Measurements from ENCODE around the gene PPIL6.

The PPIL6 gene

DNA sequence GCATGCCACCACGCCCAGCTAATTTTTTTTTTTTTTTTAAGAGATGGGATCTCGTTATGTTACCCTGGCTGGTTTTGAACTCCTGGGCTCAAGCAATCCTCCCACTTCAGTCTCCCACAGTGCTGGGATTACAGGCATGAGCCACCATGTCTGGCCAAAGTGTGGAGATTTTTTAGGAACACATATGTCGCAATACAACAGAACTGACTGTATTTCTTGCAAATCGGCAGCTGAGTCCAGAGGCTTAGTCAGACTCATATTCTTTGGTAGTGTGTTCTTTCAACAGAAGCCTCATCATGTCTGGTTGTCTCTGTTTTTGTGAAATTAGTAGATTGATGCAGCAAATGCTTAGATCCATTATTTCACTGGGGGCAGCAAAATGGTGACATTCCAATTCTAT lies 34.2 kb downstream of the PPIL6 start:
- DNase-seq (ENCODE audit: extremely low read depth in 1 of 2, low read depth in 1 of 2): no peak

- DNase-seq (ENCODE audit: extremely low read depth in 1 of 2, low read depth in 1 of 2): no peak
Observed at GRCh38 chr6:109397020-109397419, 43.4 kb downstream of the PPIL6 start.

DNA sequence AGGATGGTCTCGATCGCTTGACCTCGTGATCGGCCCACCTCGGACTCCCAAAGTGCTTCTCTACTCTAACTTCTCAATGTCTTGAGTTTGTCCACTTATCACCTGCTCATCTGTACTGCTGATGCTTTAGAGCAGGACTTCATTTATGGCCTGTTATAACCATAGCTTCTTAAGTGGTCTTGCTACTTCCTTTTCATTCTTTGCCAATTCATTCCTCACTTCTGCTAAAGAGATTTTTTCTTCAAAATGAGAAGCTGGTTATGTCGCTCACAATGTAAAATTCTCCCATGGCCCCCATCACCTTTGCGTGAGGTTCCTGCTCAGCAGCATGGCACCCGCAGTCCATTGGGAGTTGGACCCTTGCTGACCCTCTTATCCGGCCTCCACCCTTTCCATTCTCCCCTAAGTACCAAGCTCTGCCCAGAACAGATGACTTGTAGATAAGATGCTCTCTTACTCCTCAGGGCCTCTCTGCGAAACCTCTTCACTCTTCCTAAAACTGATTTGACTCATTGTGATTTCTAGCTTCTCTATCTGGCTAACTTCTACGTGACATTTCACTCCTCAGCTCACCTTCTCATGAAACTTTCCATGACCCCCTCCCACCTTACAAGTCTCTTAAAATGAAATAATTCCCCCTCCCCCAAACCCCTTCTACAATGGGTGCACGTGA lies 44.2 kb downstream of the PPIL6 start:
- no peak for DNase-seq (ENCODE audit: extremely low read depth in 1 of 2, low read depth in 1 of 2)

DNA sequence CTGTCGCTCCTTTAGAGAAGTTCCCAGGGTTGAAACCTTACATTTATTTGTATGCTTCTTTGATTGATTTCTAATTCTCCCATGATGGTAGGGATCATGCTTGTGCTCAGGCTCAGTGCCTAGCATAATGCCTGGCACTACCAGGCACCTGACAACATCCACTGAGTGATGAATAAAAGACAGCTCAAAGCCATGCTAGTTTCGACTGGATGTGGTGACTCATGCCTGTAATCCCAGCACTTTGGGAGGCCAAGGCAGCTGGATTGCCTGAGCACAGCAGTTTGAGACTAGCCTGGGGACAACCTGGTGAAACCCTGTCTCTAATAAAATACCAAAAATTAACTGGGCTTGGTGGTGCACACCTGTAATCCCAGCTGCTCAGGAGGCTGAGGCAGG lies 46.5 kb downstream of the PPIL6 start:
- no peak for DNase-seq (ENCODE audit: extremely low read depth in 1 of 2, low read depth in 1 of 2)

GRCh38 chr6:109393157-109393885 lies 47.1 kb downstream of the PPIL6 start:
- DNase-seq (ENCODE audit: extremely low read depth in 1 of 2, low read depth in 1 of 2): no peak

DNA sequence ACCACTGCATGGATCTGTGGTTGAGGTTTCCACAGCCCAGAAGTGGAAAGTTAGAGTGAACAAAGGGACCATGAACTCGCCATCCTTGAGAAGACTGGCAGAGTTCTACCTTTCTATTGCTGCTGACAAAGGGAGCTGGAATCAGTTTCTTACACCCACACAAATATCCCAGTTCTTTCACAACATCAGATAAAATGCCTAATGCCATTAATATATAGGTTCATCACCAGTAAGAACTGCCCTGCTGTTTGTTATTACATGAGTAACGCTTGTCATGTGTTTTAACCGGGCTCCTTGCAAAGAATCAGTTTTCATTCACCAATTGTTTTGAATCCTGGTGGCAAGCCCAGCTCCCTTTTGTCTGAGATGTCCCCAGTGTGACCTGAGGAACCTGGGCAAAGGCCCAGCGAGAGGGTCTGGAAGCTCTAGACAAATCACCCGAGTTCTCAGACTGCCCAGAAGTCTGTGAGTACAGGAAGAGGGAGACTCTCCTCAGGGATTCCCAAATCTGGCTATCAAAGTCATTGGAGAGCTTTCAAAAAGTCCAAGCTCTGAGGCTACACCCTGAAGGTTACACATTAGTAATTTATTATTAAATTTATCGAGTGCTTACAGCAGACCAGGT lies 50.7 kb downstream of the PPIL6 start:
- DNase-seq (ENCODE audit: extremely low read depth in 1 of 2, low read depth in 1 of 2): no peak

DNA sequence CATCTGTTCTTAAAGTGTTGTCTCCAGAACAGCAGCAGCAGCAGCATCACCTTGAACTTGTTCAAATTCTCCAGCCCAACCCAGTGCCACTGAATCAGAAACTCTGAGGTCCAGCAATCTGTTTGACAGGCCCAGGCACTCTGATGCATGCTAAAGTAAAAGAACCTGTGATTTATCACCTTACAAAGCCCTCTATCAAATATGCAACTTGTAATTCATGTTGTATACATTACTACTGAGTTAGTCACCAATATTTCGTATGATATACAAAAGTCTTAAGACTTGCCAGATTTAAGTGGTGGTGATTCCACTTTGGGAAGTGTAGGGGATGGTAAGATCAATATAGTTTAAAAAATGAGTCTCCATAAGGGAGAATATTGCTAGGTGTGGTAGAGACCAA lies 52.2 kb downstream of the PPIL6 start:
- no peak for DNase-seq (ENCODE audit: extremely low read depth in 1 of 2, low read depth in 1 of 2)

- DNase-seq (ENCODE audit: extremely low read depth in 1 of 2, low read depth in 1 of 2): no peak
Observed at GRCh38 chr6:109383438-109383940, 56.9 kb downstream of the PPIL6 start.

DNA sequence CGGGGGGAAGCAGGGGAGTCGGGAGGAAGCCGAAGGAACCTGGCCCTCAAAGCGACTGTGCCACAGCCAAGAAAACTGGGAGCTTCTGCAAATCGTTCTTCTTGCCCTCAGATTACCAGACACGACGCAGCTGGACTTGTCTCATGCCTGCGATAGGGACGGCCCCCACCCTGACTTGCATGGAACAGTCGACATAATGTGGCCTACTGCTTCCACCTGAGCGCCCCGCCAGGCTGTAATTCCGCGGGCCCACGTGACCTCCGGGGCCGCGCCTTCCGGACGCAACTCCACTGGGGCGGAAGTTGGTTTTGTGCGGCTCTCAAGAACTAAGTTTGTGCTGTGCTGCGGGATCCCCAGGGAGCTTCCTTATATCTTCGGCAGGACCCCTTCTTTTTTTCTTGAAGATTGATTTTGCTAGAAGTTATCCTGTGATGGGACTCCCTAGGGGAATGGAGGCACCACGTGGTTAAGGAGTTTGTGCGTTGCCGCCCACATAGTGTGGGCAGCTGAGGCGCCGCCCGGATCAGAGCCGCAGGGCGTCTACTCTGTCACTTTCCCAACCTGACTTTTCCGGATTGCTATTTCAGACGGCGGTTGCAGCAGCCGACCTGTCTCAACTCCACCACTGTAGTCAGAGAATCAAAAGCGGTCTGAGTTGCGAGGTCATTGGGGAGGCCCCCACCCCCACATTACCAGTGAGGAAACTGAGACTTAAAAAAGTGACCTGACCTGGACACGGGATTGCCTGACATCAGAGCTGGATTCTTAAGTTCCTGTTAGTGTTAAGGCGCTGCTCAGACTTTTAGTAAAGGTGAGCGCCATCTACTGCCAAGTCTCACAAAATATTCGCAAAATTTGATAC lies 57.6 kb downstream of the PPIL6 start:
- DNase-seq (ENCODE audit: extremely low read depth in 1 of 2, low read depth in 1 of 2): peak; percentile 82 to 83

GRCh38 chr6:109381747-109382575 lies 58.5 kb downstream of the PPIL6 start, which contains the start of gene CD164:
CD164 (minus strand) TSS chr6:109382467; CDS start chr6:109382378, 89 bp downstream.
- peak; percentile 82 to 86 for DNase-seq (ENCODE audit: extremely low read depth in 1 of 2, low read depth in 1 of 2)

DNA sequence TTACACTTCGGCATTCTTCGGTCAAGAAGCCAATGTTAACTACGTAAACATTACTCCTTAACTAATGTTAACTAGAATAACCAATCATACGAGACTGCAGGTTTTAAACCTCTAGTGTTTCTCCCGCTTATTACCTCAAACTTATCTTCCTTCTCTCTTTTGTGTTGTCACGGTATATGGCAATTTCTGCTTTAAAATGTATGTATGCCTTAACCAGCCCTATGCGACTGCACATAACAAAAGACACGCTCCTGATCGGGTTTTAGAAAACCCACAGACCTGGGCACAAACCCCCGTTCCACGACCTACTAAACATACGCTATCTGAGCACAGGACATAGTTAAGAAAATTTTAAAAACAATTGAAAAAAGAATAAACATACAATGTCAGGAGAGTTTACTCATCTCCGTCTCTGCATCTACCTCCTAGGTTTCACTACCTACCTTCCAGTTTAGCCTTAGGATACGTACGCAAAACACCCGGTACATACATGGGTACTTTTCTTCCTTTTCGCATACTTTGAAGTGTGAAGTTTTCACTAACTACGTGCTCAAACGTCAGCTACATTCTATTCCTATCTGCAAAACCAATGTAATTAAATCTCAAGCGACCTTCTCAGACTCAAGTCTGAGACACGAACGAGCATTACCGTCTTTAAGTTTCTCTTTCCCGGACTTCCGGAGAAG lies 59.2 kb downstream of the PPIL6 start:
- no peak for DNase-seq (ENCODE audit: extremely low read depth in 1 of 2, low read depth in 1 of 2)

- no peak for DNase-seq (ENCODE audit: extremely low read depth in 1 of 2, low read depth in 1 of 2)
Observed at GRCh38 chr6:109379711-109380110, 60.7 kb downstream of the PPIL6 start.

DNA sequence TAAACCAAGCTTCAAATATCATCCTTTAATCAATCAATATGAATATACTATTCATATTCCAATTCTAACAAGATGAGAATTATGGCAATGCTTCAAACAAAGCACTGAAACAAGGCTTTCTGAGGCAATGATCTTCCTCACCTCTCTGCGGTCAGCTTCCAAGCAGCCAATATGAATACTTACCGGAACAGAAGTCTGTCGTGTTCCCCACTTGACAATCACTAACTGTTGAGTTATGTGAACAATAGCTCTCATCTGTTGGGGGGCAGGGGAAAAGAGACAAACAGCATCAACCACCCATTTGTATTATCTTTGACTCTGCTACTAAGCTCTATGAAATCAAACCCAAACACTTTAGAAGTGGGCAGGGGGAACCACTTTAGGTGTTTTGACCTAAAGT lies 62.7 kb downstream of the PPIL6 start:
- DNase-seq (ENCODE audit: extremely low read depth in 1 of 2, low read depth in 1 of 2): no peak

GRCh38 chr6:109374326-109374892 lies 66.0 kb downstream of the PPIL6 start:
- DNase-seq (ENCODE audit: extremely low read depth in 1 of 2, low read depth in 1 of 2): no peak

- DNase-seq (ENCODE audit: extremely low read depth in 1 of 2, low read depth in 1 of 2): peak in 1 of 2 donors; percentile 57
Observed at GRCh38 chr6:109373762-109374161, 66.7 kb downstream of the PPIL6 start.

GRCh38 chr6:109373331-109373730 lies 67.1 kb downstream of the PPIL6 start:
- peak in 1 of 2 donors; percentile 13 for DNase-seq (ENCODE audit: extremely low read depth in 1 of 2, low read depth in 1 of 2)

- DNase-seq (ENCODE audit: extremely low read depth in 1 of 2, low read depth in 1 of 2): no peak
Observed at GRCh38 chr6:109372130-109372529, 68.3 kb downstream of the PPIL6 start.

DNA sequence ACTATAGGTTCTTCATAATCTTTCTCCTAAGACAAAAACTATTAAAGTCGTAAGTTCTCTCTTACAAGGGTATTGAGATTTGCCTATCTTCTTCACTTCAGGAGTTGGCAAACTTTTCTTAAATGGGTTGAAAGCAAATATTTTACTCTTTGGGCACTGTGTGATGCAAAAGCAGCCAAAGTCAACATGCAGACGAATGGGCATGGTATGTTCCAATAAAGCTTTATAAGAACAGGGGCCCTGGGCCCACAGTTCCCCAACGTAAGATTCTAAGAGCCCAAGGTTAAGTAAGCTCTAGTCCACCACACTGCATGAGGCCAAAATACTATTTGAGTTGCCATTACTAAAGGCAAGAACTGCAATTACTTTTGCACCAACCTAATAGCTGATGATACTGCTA lies 69.6 kb downstream of the PPIL6 start:
- DNase-seq (ENCODE audit: extremely low read depth in 1 of 2, low read depth in 1 of 2): no peak

- no peak for DNase-seq (ENCODE audit: extremely low read depth in 1 of 2, low read depth in 1 of 2)
Observed at GRCh38 chr6:109370336-109370735, 70.1 kb downstream of the PPIL6 start.
